Activated naive CD4-positive, alpha-beta T cell treated with anti-CD3 and anti-CD28 coated beads, Interleukin-2, amount 10 ng/mL, durations not matched to agents 7 days and 5 days (primary cell): Measurements from ENCODE around the gene GSPT2.

Experiments
- CTCF ChIA-PET: fragments of 350-600 bp; sonication (Branson Sonifier 250); formaldehyde crosslinking; loops from one replicate; lab custom pipeline; 2021; ENCODE audit warnings: antibody characterized with exemption; lab: Charles Lee
- DNase-seq: peaks from one replicate; pipeline ENCODE4 v3.0.0-alpha.2; 2020
- H3K27ac Mint-ChIP-seq: one replicate; pipeline ENCODE4 v1.8.0; 2021; ENCODE audit warnings: mild to moderate bottlenecking, moderate library complexity, mixed read lengths
- H3K27me3 Mint-ChIP-seq: one replicate; pipeline ENCODE4 v1.8.0; 2021; ENCODE audit warnings: mild to moderate bottlenecking, mixed read lengths
- H3K36me3 Mint-ChIP-seq: one replicate; pipeline ENCODE4 v1.8.0; 2021; ENCODE audit warnings: mixed read lengths
- H3K4me1 Mint-ChIP-seq: one replicate; pipeline ENCODE4 v1.8.0; 2021; ENCODE audit warnings: mixed read lengths
- H3K4me3 Mint-ChIP-seq: one replicate; pipeline ENCODE4 v1.8.0; 2021; ENCODE audit warnings: mild to moderate bottlenecking, moderate library complexity, mixed read lengths
- H3K9me3 Mint-ChIP-seq: one replicate; pipeline ENCODE4 v1.8.0; 2021; ENCODE audit warnings: mixed read lengths

Gene GSPT2

DNA sequence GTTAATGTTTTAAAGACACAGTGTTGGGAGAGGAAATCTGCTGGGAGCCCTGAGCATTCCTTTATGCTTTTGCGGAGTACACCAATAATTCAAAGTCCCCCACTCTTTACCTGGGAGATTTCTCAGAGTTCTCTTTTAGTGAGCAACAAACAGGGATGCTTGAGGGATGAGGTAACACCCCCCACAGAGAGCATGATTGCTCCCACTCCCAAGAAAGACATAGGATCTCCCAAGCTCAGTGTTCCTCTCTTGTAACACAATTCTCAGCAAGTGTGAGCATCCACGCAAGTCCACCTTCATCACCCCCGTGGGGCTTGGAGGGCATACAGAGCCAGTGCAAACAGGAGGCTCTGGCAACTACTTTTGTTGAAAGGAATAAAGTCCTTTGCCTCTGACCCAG lies 36.1 kb downstream of the GSPT2 start:
- Mint-ChIP-seq H3K9me3 (no peaks in the 10 kb centered on the region), H3K27ac (no peak overlapping the region), H3K4me3 (no peak overlapping the region), H3K36me3 (no peaks in the 10 kb centered on the region), H3K4me1 (no peaks in the 10 kb centered on the region), H3K27me3 (no peaks in the 10 kb centered on the region)
- CTCF ChIA-PET: no interaction called here
- no peak for DNase-seq

DNA sequence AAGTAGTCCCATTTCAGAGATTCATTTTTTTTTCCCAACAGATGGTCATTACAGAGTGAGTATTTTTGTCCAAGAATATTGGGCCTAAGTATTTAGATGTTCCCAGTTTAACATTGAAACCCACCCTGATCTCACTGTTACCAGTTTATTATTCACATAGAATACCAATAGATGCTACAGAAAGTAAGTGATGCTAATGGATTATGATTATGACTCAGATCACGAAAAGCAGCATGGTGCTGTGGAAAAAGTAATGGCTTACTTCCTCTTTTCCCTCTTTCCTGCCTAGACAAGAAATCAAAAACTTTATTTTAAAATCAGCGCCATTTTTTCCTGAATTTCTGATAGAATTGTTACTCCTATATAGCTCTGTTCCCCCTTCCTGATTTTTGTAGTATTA lies 51.9 kb downstream of the GSPT2 start:
- no peak overlapping the region for H3K4me3 Mint-ChIP-seq
- CTCF ChIA-PET: no interaction called here
- H3K36me3 Mint-ChIP-seq: no peaks in the 10 kb centered on the region
- DNase-seq: no peak
- peaks cover 14% of the 10 kb centered on the region for H3K27me3 Mint-ChIP-seq
- H3K9me3 Mint-ChIP-seq: no peaks in the 10 kb centered on the region
- H3K4me1 Mint-ChIP-seq: no peaks in the 10 kb centered on the region
- H3K27ac Mint-ChIP-seq: no peak overlapping the region
